ENCODE measurements around the gene NUMB.

- TF ChIP-seq EZH2 (IDR thresholded peaks at IDR 0.05; ENCODE audit: insufficient read depth, poor library complexity, severe bottlenecking) = no peak
- TF ChIP-seq EZH2phosphoT487 (IDR thresholded peaks at IDR 0.05; ENCODE audit: insufficient read depth, low read depth) = no peak
Measured at GRCh38 chr14:73272393-73272792, 186.0 kb downstream of the NUMB start.

Data from GM23248 (cell line).